GM19193 (cell line): ENCODE measurements around the gene YIF1A.

Source experiments
- POLR2A ChIP-seq: IDR thresholded peaks from 4 replicates; pipeline ENCODE4 v1.6.1; 2011; ENCODE audit not compliant: insufficient read depth, insufficient read length; ENCODE audit errors: extremely low read depth

The YIF1A gene

DNA sequence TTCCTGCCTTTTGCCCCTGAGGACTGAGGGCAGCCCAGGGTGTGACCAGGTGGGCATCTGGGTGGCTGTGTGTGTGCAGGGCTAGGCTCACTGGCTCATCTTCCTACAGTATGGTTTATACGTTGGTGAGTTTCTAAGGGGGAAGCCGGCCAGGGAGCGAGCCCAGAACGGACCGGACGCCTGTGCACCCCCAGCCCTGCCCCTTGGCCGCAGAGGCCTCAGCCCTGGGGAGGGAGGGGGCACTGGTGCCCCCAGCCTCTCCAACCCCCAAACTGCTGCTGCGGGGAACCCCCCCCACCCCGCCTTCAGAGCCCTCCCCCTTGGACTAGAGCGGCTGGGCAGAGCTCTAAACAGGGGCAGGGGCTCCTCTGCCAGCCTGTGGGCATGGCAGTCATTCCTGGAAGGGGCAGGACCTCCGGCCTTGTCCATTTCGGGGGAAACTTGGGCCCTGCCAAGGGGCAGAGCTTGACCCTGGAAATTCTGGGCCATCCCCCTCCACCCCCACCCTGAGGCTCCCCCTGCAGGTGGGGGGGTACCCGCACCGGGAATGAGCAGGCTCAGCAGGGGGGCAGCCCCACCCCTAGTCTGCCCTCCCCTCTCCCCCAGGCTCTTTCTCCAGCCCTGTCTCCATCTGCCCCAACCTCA lies 5.4 kb downstream of the YIF1A start:
- TF ChIP-seq POLR2A, result no peak

DNA sequence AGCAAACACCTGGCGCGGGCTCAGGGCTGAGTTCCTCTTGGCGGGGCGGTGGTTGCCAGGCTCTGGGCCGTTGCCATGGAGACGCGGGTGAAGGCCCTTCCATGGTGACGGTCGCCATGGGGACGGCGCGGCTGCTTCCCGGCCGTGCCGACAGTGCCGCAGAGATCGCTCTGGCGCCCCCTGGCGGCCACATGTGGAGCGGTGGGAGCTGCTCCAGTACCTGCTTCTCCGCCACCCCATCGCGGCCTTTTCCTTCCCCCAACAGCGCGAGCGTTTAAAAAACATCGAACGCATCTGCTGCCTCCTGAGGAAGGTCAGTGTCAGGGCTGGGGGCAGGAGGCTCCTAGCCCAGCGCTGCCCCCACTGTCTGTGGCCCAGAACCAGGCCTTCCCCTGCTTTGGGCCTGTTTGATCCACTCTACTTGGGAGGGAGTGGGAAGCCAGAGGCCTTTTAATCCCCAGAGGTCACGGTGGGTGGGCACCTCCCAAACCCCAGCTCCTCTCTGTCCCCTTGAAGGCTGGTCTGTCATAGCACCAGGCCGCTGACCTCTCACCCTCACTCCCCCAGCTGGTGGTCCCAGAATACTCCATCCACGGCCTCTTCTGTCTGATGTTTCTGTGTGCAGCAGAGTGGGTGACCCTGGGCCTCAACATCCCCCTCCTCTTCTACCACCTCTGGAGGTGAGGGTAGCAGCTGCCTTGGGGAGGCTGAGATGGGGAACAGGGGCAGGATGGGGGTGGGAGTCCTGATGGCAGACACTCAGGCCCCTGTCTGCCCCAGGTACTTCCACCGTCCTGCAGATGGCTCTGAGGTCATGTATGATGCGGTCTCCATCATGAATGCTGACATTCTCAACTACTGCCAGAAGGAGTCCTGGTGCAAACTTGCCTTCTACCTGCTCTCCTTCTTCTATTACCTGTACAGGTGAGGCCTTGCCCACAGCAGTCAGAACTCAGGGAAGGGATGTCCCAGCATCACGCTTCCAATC lies 6.2 kb downstream of the YIF1A start:
- TF ChIP-seq POLR2A, result peak; percentile 34

DNA sequence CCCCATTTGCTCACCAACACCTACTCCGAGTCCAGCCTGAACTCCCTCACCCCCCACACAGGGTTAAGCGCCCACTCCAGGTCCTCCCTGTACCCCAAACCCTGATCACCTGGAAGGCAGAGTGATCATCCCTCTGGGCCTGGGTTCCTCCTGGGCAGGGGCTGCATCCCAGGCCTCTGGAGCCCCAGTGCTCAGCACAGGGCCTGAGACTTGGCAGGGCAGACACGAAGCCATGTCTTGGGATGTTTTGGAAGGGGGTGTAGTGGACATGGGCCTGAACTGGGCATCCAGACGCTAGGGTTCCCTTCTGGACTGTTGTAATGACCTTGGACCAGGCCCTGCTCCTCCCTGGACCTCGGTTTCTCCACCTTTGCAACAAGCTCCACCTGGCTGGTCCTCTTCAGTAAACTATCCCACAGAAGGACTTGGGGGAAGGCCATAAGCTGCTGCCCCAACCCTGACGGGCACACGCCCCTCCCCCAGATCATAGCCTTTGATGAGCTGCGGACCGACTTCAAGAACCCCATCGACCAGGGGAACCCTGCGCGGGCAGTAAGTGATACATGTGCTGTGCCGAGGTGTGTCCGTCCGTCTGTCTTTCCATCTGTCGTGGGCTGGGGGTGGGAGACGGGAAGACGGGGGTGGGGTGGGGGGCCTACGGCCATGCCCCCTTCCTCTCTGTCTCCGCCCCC lies 7.0 kb downstream of the YIF1A start:
- no peak for TF ChIP-seq POLR2A

DNA sequence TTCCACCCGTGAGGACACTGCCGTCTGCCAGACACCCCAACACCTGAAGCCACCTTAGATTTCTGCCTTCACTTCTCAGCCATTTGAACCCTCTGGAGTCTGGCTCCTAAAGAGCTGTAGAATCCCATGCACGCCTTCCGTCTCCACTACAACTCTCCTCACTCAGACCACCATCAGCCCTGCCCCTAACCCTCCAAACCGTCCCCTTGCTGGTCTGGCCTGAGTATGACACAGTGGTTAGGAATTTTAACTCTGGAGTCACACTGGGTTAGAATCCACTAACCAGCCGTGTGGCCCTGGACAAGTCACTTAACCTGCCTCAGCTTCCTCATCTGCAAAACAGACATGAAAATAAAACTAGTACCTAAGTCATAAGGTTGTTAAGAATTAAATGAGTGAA lies 7.9 kb downstream of the YIF1A start:
- no peak for TF ChIP-seq POLR2A

DNA sequence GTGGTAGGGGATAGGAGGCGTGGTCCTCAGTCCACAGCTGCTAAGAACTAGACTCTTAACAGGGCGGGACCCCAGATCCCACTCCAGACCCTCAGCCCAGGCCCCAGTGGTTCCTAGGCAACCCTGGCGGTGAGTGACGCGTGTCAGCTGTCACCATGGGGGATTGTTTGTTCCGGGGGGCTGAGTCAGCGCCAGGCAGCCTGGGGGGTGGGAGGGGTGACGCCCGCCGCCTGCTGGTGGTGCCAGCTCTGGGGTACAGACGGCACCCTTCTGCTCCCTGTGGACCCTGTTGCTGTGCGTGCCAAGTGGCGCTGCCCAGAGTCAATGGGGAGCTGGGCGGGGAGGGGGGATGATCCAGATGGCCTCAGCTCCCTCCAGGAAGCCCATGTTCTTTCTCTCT lies 8.5 kb downstream of the YIF1A start:
- TF ChIP-seq POLR2A, result no peak

DNA sequence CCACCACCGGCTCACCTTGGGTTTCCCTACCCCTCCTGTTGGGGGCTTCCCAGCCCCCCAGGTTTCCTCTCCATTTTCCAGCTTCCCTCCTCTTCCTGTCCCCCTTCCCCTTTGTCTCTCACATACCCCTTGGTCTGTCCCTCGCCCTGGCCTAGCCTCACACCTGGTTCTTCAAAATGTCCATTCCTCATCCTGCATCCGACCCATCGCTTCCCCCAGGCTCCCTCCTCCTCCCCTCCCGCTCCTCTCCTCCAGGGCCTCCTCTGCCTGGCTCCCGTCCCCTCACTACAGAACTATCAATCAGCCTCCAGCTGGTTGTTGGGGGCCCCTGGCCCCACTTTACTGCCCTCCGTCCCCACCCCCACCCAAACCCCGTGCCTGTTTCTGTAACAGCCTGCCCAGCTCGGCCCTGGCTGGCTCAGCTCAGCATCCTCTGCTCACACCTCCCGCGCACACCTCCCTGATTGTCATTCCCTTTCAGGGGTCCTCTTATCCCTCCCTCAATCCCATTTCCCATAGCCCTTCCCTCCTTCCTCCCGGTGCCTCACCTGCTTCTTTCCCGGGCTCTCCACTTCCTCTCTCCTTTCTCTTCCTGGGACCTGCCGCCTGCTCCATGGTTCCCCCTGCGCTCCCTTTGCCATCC lies 9.7 kb downstream of the YIF1A start:
- no peak for TF ChIP-seq POLR2A

DNA sequence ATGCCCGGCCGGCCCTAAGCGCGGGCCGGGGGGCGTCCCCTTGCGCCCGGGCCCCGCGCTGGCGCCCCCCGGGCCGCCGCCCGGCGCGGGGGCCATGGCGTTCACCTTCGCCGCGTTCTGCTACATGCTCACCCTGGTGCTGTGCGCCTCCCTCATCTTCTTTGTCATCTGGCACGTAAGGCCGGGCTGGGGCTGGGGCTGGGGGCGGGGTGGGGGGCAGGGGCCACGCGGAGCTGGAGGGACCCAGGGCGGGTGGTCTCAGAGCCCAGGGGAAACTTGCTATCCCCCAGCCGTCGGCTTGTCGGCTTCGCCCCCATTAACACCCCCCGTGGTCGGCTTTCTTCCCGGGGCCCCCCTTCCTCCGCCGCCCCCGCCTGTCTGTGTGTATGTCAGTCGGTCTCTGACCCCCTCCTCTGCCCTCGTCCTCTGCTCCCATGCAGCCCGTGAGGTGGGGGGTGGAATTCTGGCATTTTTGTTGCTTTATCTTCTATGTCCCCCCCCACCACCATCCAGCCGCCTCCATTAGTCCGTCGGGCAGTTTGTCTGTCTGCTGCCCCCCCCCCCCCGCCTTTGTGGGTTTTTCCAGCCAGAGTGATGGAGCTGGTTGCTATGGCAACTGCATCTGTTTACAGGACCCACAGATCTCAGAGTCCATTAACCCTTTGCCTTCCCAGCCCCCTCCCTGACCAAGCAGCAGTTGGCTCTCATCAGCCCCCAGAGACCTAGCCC lies 10.4 kb downstream of the YIF1A start:
- no peak for TF ChIP-seq POLR2A

DNA sequence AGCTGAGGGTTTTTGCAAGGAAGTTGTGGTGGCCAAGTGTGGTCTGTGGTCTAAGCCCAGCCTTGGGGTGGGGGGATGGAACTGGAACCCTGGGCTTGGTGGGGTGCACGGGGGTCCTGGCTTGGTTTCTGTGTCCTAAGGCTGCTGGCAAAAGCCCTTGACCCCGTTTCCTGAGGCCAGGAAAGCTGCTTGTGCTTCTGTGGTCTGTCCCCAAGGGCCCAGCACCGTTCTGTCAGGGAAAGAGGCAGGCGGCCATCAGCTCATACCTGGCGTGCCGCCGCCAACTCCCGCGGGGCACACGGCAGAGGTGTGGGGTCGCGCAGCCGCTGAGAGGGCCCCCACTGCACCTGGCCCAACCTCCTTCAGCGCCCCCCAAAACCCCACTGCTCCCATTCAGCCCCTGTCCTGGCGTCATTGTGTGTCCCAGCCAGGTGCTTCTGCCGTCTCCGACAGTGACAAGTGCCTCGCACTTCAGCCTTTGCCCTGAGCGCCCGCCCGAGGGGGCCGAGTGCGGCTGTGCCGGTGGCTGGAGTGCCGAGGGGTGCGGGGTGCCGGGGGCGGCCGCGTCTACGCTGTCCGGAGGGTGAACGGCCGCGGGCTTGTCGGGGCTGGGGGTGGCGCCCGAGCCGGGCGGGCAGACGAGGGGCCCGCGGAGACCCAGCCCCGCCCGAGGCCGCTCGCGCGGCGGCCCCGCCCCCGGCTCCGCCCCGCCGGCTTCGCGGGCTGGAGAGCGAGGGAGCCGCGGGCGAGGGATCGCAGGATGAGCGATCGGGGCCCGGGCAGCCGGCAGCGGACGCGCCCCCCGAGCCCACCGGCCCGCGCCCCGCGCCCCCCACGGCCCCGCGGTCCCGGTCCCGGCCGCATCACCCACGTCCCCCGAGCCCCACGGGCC lies 11.2 kb downstream of the YIF1A start, which contains the start of gene CNIH2:
TSS of gene CNIH2 (plus strand) at position 705 of the 892 bp plus-strand sequence. CDS start 282 bp downstream, outside the sequence.
- peak; percentile 17 for TF ChIP-seq POLR2A

DNA sequence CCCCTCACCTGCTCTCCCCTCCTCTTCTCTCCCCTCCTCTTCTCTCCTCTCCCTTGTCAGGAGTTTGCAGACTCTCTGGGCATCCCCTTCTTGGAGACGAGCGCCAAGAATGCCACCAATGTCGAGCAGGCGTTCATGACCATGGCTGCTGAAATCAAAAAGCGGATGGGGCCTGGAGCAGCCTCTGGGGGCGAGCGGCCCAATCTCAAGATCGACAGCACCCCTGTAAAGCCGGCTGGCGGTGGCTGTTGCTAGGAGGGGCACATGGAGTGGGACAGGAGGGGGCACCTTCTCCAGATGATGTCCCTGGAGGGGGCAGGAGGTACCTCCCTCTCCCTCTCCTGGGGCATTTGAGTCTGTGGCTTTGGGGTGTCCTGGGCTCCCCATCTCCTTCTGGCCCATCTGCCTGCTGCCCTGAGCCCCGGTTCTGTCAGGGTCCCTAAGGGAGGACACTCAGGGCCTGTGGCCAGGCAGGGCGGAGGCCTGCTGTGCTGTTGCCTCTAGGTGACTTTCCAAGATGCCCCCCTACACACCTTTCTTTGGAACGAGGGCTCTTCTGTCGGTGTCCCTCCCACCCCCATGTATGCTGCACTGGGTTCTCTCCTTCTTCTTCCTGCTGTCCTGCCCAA lies 12.8 kb downstream of the YIF1A start:
- no peak for TF ChIP-seq POLR2A

DNA sequence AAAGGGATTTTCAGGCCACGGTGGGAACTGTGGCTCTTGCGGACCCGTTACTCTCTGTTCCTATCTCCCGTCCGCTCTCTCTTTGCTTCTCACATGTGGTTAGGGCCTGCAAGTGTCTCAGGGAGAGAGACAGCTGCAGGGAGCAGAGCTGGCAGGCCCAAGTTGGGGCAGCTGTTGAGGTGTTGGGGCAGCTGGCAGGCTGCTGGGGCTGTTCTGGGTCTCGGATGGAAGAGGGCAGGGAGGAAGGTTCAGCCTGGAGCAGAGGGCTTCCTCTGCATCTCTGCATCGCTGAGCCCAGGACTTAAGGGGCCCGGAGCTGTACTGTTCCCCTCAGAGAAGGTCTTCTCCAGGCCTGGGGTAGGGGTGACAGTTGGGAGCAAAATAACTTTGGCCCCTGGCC lies 13.5 kb downstream of the YIF1A start:
- TF ChIP-seq POLR2A, result no peak

DNA sequence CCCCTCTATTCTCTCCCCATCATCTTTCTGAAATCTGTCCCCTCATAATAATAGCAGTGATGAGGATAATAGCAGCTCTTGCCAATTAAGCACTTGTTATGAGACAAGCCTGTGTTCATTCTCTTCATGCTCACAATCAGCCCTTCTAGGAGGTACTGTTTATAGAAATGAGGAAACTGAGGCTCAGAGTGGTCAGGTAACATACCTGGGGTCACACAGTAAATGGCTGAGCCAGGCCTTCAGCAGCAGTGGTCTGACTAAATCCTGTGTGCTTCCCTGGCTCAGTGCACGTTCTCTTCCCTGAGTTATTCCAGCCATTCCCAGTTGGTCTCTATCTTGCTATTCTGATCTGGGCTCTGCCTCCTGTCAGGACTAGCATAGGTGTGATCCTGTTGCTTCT lies 14.7 kb downstream of the YIF1A start:
- TF ChIP-seq POLR2A, result no peak

DNA sequence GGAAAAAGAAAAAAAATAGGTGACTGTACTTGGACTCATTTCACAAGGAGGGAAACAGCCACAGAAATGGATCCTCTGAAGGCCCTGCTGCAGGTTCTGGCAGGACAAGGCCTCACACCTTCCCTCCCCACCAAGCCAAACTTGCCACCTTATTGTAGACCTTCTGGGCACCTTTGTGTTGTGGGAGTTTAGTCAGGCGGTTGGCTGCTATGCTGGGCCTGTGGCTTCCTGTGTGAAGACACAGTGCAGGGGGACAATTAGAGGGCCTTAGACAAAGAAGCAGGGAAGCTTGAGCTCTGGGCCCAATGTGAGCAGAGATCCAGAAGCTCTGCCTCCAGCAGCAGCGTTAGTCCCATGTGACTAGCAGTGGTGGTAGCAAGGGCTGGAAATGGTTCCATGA lies 16.3 kb downstream of the YIF1A start:
- no peak for TF ChIP-seq POLR2A

DNA sequence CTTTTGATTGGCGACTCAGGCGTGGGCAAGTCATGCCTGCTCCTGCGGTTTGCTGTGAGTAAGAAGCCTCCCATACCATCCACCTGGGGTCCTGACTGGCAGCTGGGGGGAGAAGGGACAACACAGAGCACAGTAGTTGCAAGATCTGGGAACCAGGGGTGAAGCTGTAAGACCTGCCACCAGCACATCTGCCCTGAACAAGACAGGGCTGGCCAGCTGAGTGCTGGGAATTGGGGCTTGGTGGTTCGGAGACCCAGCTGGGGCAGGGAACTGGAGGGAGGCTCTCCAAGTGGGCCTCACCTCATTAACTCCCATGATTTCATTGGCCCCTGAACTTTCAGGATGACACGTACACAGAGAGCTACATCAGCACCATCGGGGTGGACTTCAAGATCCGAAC lies 17.1 kb downstream of the YIF1A start:
- no peak for TF ChIP-seq POLR2A
